Measurements from ENCODE around the gene TMEM220.

TMEM220 gene

DNA sequence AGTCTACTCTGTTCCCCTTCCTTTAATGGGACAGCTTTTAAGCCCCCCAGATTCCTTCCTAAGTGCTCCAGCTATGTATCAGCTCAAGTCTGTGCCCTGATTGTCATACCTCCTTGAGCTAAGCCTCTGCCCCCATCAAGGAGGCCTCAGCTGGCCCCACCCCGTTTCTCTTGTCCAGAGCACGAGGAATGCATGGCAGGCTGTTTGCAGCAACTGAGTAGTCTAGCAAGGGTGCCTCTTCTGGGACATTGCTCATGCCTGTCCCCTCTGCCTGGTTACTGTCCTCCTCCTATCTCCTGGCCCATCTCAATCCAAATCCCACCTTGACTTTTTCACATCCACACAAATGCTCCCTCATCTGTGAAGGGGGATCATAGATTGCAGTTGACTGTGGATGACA is 27.8 kb upstream of the TMEM220 start:
- DNase-seq: no peak
- H3K36me3 ChIP-seq (replicated peaks): no peaks in the 10 kb centered on the region
- no peaks in the 10 kb centered on the region for H3K27me3 ChIP-seq (replicated peaks)
- no peak overlapping the region for H3K4me3 ChIP-seq (ENCODE audit: low read depth, low read length)
- TF ChIP-seq, protein P1, sequence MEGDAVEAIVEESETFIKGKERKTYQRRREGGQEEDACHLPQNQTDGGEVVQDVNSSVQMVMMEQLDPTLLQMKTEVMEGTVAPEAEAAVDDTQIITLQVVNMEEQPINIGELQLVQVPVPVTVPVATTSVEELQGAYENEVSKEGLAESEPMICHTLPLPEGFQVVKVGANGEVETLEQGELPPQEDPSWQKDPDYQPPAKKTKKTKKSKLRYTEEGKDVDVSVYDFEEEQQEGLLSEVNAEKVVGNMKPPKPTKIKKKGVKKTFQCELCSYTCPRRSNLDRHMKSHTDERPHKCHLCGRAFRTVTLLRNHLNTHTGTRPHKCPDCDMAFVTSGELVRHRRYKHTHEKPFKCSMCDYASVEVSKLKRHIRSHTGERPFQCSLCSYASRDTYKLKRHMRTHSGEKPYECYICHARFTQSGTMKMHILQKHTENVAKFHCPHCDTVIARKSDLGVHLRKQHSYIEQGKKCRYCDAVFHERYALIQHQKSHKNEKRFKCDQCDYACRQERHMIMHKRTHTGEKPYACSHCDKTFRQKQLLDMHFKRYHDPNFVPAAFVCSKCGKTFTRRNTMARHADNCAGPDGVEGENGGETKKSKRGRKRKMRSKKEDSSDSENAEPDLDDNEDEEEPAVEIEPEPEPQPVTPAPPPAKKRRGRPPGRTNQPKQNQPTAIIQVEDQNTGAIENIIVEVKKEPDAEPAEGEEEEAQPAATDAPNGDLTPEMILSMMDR (IDR thresholded peaks at IDR 0.05; ENCODE audit: low read depth, low read length, missing control alignments): no peak
- in situ Hi-C loops (cut with HindIII; ENCODE audit: low pct_ligation_motif_present, low sequenced_read_pairs): no loop called here
- no peak overlapping the region for H3K27ac ChIP-seq

DNA sequence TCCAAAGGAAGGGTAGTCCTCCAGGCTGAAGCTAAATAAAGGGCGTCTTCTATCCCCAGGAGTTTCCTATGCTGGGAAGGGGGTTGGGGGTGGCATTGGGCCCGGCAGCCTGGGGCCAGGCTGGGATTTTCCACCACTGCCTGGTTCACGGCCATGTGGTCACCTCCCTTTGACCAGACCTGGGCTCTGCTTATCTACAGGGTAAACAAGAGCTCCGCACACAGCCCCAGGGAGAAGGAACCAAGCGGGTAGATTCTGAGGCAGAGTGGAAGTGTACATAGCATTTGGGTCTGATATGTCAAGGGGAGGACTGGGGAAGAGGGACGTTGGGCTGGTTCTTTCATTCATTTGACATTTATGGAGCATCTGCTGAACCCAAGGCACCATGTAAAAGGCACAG is 27.2 kb upstream of the TMEM220 start:
- DNase-seq: no peak
- Histone ChIP-seq H3K36me3 (replicated peaks) (no peaks in the 10 kb centered on the region), H3K4me3 (ENCODE audit: low read depth, low read length) (no peak overlapping the region), H3K27ac (no peak overlapping the region), H3K27me3 (replicated peaks) (no peaks in the 10 kb centered on the region)
- TF ChIP-seq, protein P1 (IDR thresholded peaks at IDR 0.05; ENCODE audit: low read depth, low read length, missing control alignments): no peak
- in situ Hi-C loops (cut with HindIII; ENCODE audit: low pct_ligation_motif_present, low sequenced_read_pairs): no loop called here

DNA sequence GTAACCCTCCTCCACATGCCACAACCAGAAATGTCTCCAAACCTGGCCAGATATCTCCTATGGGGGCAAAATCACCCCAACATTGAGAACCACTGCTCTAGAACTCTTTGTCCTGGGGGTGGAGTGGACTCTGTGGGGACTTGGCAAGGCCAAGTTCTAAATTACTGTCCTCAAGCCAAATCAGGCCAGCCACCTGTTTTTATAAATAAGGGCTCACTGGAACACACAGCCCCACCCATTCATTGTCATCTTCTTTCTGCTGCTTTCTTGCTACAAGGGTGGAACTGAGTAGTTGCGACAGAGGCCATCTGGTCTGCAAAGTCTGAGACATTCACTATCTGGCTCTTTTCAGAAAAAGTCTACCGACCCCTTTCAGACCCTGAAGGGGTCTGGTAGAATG is 26.8 kb upstream of the TMEM220 start:
- Histone ChIP-seq H3K4me3 (ENCODE audit: low read depth, low read length) (no peak overlapping the region), H3K27ac (no peak overlapping the region), H3K36me3 (replicated peaks) (no peaks in the 10 kb centered on the region), H3K27me3 (replicated peaks) (no peaks in the 10 kb centered on the region)
- TF ChIP-seq, protein P1 (IDR thresholded peaks at IDR 0.05; ENCODE audit: low read depth, low read length, missing control alignments): no peak
- DNase-seq: no peak
- in situ Hi-C loops (cut with HindIII; ENCODE audit: low pct_ligation_motif_present, low sequenced_read_pairs): no loop called here

DNA sequence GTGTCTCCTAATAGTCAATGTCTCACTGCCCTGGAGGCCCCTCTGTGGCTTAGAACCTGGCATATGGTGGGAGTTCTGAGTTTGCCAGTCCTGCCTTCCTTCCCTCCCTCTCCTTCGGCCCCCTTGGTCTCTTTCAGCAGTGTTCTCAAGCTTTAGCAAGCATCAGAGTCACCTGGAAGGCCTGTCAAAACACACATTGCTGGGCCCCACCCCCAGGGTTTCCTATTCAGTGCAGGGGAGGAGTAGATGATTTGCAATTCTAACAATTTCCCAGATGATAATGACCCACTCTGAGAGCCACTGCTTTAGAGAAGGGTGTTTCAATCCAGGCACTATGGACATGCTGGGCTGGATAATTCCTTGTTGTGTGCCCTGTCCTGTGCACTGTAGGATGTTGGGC is 26.4 kb upstream of the TMEM220 start:
- Histone ChIP-seq H3K36me3 (replicated peaks) (no peaks in the 10 kb centered on the region), H3K27me3 (replicated peaks) (no peaks in the 10 kb centered on the region), H3K27ac (no peak overlapping the region), H3K4me3 (ENCODE audit: low read depth, low read length) (no peak overlapping the region)
- in situ Hi-C loops (cut with HindIII; ENCODE audit: low pct_ligation_motif_present, low sequenced_read_pairs): no loop called here
- TF ChIP-seq, protein P1 (IDR thresholded peaks at IDR 0.05; ENCODE audit: low read depth, low read length, missing control alignments): no peak
- DNase-seq: no peak

DNA sequence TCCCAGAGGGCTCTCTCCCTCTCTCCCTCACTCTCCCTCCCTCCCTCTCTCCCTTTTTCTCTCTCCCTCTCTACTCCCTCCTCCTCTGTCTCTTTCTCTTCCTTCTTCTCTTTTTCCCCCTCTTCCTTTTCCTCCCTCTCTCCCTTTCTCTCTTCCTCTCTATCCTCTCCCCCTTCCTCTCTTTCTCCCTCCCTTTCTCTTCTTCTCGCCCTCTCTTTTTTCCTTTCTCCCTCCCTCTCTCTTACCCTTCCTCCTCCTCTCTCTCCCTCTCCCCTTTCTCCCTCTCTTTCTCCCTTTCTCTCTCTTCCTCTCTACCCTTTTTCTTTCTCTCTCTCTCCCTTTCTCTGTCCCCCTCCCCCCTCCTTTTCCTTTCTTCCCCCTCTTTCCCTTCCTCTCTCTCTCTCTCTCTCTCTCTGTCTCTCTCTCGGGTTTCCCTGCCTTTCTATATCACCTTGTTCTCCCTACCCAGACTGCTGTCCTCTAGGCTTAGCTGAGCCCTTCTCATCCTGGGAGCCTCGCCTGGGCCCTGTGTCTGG is 25.8 kb upstream of the TMEM220 start:
- Histone ChIP-seq H3K4me3 (ENCODE audit: low read depth, low read length) (no peak overlapping the region), H3K27ac (no peak overlapping the region), H3K36me3 (replicated peaks) (no peaks in the 10 kb centered on the region), H3K27me3 (replicated peaks) (no peaks in the 10 kb centered on the region)
- DNase-seq: no peak
- in situ Hi-C loops (cut with HindIII; ENCODE audit: low pct_ligation_motif_present, low sequenced_read_pairs): no loop called here
- TF ChIP-seq, protein P1 (IDR thresholded peaks at IDR 0.05; ENCODE audit: low read depth, low read length, missing control alignments): no peak

DNA sequence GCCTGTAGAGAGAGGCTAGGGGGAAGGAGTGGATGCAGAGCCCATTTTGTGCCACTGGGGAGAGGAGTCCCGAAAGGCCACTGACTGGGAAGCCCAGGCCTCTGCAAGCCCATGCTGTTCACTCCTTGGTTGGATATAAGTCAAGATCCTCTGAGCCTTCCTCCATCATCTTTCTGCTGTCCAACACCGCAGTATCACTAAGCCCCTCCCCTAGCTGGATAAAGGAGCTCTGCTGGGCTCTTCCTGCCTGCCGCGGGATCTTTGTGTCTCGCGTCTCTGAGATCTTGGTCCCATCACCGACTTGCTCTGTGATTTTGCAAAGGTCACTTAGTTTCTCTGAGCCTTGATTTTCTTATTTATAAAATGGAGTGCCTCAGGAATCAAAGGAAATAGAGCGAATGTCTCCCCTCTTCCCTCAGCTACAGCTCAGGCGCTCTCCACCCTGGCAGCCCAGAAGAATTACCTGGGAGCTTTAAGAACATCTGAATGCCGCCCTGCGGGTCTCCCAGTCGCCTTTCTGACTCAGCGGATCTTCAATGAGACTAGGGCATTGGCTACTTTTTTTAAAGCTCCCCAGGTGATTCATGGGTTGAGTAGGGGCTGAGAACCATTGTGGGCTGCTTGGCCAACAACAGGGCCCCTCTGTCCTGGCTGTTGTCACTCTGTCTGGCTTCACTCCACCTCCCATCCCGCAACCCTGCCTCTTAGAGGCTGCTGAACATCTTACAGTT is 25.2 kb upstream of the TMEM220 start:
- TF ChIP-seq, protein P1 (IDR thresholded peaks at IDR 0.05; ENCODE audit: low read depth, low read length, missing control alignments): no peak
- in situ Hi-C loops (cut with HindIII; ENCODE audit: low pct_ligation_motif_present, low sequenced_read_pairs): no loop called here
- no peak for DNase-seq

More for the DNA sequence above, 25.2 kb upstream of the TMEM220 start:
- H3K4me3 ChIP-seq (ENCODE audit: low read depth, low read length): no peak overlapping the region
- no peak overlapping the region for H3K27ac ChIP-seq
- no peaks in the 10 kb centered on the region for H3K27me3 ChIP-seq (replicated peaks)
- H3K36me3 ChIP-seq (replicated peaks): no peaks in the 10 kb centered on the region
